Measurements from ENCODE around the gene RFTN1.

- TF ChIP-seq, protein P1, sequence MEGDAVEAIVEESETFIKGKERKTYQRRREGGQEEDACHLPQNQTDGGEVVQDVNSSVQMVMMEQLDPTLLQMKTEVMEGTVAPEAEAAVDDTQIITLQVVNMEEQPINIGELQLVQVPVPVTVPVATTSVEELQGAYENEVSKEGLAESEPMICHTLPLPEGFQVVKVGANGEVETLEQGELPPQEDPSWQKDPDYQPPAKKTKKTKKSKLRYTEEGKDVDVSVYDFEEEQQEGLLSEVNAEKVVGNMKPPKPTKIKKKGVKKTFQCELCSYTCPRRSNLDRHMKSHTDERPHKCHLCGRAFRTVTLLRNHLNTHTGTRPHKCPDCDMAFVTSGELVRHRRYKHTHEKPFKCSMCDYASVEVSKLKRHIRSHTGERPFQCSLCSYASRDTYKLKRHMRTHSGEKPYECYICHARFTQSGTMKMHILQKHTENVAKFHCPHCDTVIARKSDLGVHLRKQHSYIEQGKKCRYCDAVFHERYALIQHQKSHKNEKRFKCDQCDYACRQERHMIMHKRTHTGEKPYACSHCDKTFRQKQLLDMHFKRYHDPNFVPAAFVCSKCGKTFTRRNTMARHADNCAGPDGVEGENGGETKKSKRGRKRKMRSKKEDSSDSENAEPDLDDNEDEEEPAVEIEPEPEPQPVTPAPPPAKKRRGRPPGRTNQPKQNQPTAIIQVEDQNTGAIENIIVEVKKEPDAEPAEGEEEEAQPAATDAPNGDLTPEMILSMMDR (IDR thresholded peaks at IDR 0.05; ENCODE audit: low read depth, low read length, poor library complexity, severe bottlenecking), result no peak
- TF ChIP-seq EZH2phosphoT487 (IDR thresholded peaks at IDR 0.05; ENCODE audit: borderline replicate concordance, low read length), result no peak
These were observed 3.4 kb upstream of the RFTN1 start for GRCh38 chr3:16516695-16517481.

Measured in DOHH2 (cell line).